Right atrium auricular region (tissue), 2 donors: Measurements from ENCODE around the gene DOK4. TPM values are rescaled to one million over a fixed set of nuclear protein-coding genes. Genes with fewer than 3 reads are reported as not detected.

Source experiments
- DNase-seq: peaks from one replicate; pipeline ENCODE4 v3.0.0-alpha.2; 2019; ENCODE audit warnings: low spot score
- H3K27ac ChIP-seq, 2 donors: fragments of 200-600 bp; sonication (generic); 1 replicate in 1 of 2; 2 replicates in 1 of 2; pipeline ENCODE4 v1.5.1; 2016 to 2019
- H3K27me3 ChIP-seq, 2 donors: fragments of 200-600 bp; sonication (generic); one replicate each; pipeline versions ENCODE4 v1.5.1 to v1.6.0; 2017 to 2019
- H3K36me3 ChIP-seq: fragments of 200-600 bp; sonication (generic); one replicate; pipeline ENCODE4 v1.5.1; 2016
- H3K4me1 ChIP-seq, 2 donors: fragments of 200-600 bp; sonication (generic); one replicate each; pipeline versions ENCODE4 v1.5.1 to v1.6.0; 2017 to 2019
- H3K4me3 ChIP-seq, 2 donors: fragments of 200-600 bp; sonication (generic); 1 replicate in 1 of 2; 2 replicates in 1 of 2; pipeline ENCODE4 v1.5.1; 2017 to 2019; ENCODE audit warnings: mild to moderate bottlenecking in 1 of 2, moderate library complexity in 1 of 2
- H3K9me3 ChIP-seq, 2 donors: fragments of 200-600 bp; sonication (generic); one replicate each; pipeline ENCODE4 v1.5.1; 2019
- total RNA-seq, 2 donors: library from RNA; depleted of rRNA; stranded (reverse); fragments of >200 nt; gene quantifications; one replicate each; pipeline ENCODE4 v1.1.0, GENCODE V29; 2016
- TF ChIP-seq, protein P1 (sequence below), 2 donors: fragments of 200-600 bp; sonication (generic); IDR thresholded peaks; one replicate each; pipeline ENCODE4 v1.5.1; 2019; ENCODE audit warnings: antibody characterized with exemption in 2 of 2

Gene DOK4
- total RNA-seq, 2 donors from 2014 or later = 15.2 to 34.2 TPM

DNA sequence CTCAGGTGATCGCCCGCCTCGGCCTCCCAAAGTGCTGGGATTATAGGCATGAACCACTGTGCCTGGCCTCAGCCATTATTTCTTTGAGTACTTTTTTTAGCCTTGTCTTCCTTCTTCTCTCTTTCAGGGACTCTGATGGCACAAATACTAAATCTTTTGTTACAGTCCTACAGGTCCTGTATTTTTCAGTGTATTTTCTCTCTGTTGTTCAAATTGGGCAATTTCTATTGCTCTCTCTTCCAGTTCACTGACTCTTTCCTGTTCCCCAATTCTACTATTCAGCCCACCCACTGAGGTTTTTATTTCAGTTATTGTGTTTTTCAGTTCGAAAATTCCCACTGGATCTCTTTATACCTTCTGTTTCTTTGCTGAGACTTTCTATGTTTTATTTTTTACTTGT lies 7.5 kb upstream of the DOK4 start:
- H3K27me3 ChIP-seq = no peaks in the 10 kb centered on the region
- TF ChIP-seq, protein P1, sequence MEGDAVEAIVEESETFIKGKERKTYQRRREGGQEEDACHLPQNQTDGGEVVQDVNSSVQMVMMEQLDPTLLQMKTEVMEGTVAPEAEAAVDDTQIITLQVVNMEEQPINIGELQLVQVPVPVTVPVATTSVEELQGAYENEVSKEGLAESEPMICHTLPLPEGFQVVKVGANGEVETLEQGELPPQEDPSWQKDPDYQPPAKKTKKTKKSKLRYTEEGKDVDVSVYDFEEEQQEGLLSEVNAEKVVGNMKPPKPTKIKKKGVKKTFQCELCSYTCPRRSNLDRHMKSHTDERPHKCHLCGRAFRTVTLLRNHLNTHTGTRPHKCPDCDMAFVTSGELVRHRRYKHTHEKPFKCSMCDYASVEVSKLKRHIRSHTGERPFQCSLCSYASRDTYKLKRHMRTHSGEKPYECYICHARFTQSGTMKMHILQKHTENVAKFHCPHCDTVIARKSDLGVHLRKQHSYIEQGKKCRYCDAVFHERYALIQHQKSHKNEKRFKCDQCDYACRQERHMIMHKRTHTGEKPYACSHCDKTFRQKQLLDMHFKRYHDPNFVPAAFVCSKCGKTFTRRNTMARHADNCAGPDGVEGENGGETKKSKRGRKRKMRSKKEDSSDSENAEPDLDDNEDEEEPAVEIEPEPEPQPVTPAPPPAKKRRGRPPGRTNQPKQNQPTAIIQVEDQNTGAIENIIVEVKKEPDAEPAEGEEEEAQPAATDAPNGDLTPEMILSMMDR (IDR thresholded peaks at IDR 0.05) = no peak

DNA sequence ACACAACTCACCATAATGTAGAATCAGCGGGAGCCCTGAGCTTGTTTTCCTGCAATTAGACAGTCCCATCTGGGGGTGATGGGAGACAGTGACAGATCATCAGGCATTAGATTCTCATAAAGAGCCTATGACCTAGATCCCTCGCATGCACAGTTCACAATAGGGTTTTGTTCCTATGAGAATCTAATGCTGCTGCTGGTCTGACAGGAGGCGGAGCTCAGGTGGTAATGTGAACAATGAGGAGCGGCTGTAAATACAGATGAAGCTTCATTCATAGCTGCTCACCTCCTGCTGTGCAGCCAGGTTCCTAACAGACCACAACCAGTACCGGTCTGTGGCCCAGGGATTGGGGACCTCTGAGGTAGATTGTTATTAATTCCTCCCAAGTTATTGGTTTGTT lies 2.9 kb upstream of the DOK4 start:
- DNase-seq = no peak
- TF ChIP-seq, protein P1 (IDR thresholded peaks at IDR 0.05) = no peak
- Histone ChIP-seq H3K4me1 (peaks cover 0 to 21% of the 10 kb centered on the region in 2 donors), H3K9me3 (no peaks in the 10 kb centered on the region), H3K4me3 (no peak overlapping the region), H3K27ac (no peak overlapping the region), H3K27me3 (no peaks in the 10 kb centered on the region), H3K36me3 (no peaks in the 10 kb centered on the region)

More for the DNA sequence above, 7.5 kb upstream of the DOK4 start:
- Histone ChIP-seq H3K9me3 (no peaks in the 10 kb centered on the region), H3K36me3 (no peaks in the 10 kb centered on the region), H3K4me3 (no peak overlapping the region), H3K4me1 (no peaks in the 10 kb centered on the region), H3K27ac (no peak overlapping the region)
- no peak for DNase-seq

DNA sequence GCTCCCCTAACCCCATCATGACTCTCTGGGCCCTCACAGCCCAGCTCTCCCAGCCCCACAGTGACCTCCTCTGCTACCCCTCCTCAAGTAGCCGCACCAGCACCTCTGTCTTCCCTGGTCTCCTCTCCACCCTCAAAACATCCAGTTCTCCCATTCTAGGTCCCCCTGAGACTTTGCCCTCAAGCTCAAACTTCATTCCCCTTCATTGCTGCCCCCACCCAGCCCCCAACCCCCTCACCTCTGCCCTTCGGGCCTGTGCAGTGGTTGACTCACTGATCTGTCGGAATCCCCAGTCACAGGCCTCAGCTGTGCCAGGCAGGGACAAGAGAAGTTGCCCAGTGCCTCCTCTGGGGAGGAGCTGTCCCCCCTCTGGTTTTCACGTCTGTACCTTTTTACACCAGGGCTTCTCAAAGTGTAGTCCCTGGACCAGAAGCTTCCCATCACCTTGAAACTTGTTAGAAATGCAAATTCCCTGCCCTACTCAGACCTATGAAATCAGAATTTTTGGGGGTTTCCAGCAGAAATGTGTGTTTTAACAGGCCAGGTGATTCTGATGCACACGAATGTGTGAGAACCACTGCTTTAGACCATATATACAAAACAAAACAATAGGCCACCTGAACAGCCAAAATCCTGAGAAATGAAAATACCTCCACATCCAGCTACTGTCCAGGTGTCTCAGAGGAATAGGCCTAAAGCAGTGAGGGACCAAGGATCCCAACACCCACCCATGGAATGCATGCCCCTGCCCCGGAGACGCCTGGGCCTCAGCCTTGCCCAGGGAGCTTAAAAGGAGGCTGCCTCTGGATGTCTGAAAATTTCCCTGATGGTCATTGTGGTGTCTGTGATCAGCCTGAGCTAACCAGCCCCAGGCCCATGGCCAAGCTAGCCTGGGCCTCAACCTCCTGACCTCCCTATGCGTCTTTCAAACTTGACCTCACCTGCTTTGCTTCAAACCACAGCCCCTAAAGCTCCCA lies 853 bp upstream of the DOK4 start:
- H3K27ac ChIP-seq = peak overlapping the region; percentile 63
- H3K4me1 ChIP-seq = peaks cover 0 to 21% of the 10 kb centered on the region in 2 donors

DNA sequence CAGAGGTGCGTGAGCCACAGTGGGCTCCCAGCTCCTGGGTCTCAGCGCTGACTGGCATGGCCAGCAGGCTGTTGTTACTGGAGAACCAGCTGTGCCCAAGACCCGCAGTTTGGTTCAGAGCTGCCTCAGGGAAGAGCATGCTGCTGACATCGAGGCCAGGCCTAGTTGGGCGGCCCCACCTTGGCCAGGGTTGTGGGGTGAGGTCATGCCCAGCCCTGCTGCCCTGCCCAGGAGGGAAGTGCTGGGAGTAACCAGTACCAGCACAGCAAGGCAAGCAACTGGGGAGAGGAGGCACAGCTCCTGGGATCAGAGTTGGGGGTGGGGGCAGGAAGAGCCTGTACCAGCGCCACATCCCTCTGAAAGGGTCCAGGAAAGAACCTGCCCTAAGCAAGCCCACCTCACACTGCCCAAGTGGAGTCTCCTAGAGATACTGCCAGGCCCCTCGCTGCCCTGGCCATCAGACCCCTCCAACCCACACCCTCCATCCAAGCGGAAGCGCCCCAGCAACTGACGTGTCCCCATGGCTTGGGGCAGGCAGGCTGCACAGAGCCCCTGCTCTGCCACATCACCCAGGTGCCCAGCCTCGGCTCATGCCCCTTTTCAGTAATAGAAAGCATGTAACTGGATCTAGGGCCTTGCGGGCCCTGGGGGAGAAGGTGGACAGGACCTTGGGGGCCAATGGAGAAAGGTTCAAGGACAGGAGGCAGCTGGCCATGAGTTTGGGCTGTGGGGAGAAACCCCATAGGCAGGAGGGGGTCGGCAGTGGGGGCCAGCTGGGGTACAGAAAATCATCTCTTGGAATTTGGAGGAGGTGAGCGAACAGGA lies 990 bp downstream of the DOK4 start:
- Histone ChIP-seq H3K4me1 (peaks cover 0 to 30% of the 10 kb centered on the region in 2 donors), H3K4me3 (peak overlapping the region; percentile 70 to 76), H3K27ac (peak overlapping the region; percentile 73 to 75), H3K27me3 (no peaks in the 10 kb centered on the region), H3K9me3 (no peaks in the 10 kb centered on the region), H3K36me3 (no peaks in the 10 kb centered on the region)
- DNase-seq = no peak
- TF ChIP-seq, protein P1 (IDR thresholded peaks at IDR 0.05) = no peak

More for the DNA sequence above, 853 bp upstream of the DOK4 start:
- DNase-seq = no peak
- Histone ChIP-seq H3K4me3 (peak overlapping the region; percentile 70 to 76), H3K27me3 (no peaks in the 10 kb centered on the region), H3K9me3 (no peaks in the 10 kb centered on the region), H3K36me3 (no peaks in the 10 kb centered on the region)
- TF ChIP-seq, protein P1 (IDR thresholded peaks at IDR 0.05) = no peak

DNA sequence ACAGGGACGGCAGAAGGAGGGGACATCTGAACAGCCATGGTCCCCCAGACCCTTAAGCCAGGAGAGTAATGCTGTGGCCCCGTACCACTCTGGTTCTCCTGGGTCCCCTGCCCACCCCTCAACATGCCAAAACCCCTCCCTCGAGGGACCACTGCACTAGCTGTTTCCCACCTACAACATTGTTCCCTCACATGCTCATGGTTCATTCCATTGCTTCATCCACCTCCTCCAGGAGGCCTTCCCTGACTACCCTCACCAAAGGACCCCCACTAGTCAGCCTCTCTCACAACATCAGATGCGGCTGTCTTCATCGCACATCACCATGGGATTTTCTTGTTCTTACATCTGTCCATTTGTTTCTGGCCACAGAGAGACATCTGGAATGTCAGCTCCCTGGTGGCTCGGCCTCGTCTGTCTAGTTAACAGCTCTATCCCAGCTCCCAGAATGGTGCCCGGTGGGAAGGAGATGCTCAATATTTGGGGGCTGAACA lies 1.7 kb downstream of the DOK4 start:
- no peaks in the 10 kb centered on the region for H3K9me3 ChIP-seq
- peaks cover 0 to 36% of the 10 kb centered on the region in 2 donors for H3K4me1 ChIP-seq
- H3K36me3 ChIP-seq = no peaks in the 10 kb centered on the region
- TF ChIP-seq, protein P1 (IDR thresholded peaks at IDR 0.05) = no peak
- no peak overlapping the region for H3K4me3 ChIP-seq
- no peak for DNase-seq
- peak overlapping the region in 1 of 2 donors; percentile 73 for H3K27ac ChIP-seq
- no peaks in the 10 kb centered on the region for H3K27me3 ChIP-seq
